GM12891 (cell line): ENCODE measurements around the gene PANK4.

Experiments used
- DNase-seq: peaks from one replicate; pipeline ENCODE4 v3.0.0; 2011; ENCODE audit warnings: low spot score; ENCODE audit not compliant: insufficient read length
- FAIRE-seq: peaks from 2 replicates; lab custom pipeline; 2011; peaks lifted over from hg19 to GRCh38; lab: Jason Lieb, UNC
- PAX5 ChIP-seq: IDR thresholded peaks from 2 replicates; pipeline ENCODE4 v1.6.1; 2011; ENCODE audit warnings: low read length, moderate library complexity, mild to moderate bottlenecking; ENCODE audit not compliant: insufficient read depth, severe bottlenecking
- POLR2A ChIP-seq: IDR thresholded peaks from 2 replicates; pipeline ENCODE4 v1.6.1; 2011; ENCODE audit warnings: low read depth, low read length, control low read depth
- POLR2AphosphoS5 ChIP-seq: IDR thresholded peaks from 2 replicates; pipeline ENCODE4 v1.6.1; 2011; ENCODE audit warnings: low read depth, low read length, control low read depth
- POU2F2 ChIP-seq: IDR thresholded peaks from 2 replicates; pipeline ENCODE4 v1.6.1; 2011; ENCODE audit warnings: low read depth, mild to moderate bottlenecking, control low read depth, low read length, moderate library complexity
- SPI1 ChIP-seq: IDR thresholded peaks from 2 replicates; pipeline ENCODE4 v1.6.1; 2011; ENCODE audit warnings: low read depth, low read length, control low read depth
- TAF1 ChIP-seq: IDR thresholded peaks from 2 replicates; pipeline ENCODE4 v1.6.1; 2011; ENCODE audit warnings: low read depth, low read length, control low read depth

PANK4 gene

GRCh38 chr1:2520206-2520605 is 6.2 kb downstream of the PANK4 start:
- TF ChIP-seq TAF1 (no peak), POLR2A (no peak), POLR2AphosphoS5 (no peak), SPI1 (no peak), POU2F2 (no peak), PAX5 (no peak)
- no peak for DNase-seq
- FAIRE-seq, result no peak

DNA sequence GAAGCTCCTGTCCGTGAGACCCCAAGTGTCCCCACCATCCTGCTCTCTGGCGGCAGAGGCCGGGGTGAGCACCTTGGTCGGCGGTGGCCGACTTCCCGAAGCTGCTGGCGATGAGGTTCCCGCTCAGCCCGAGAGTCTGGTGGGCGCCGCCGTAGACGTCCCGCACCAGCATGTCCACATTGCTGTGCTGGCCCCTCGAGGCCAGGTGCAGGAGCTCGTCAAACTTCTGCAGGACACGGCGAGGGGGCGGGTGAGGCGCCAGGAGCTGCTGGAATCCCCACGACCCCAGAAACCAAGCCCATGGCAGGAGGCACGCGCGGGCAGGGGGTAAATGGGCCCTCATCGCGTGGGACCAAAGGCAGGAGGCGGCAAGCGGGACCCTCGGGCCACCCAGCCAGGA is 6.7 kb downstream of the PANK4 start:
- no peak for DNase-seq
- FAIRE-seq, result no peak

GRCh38 chr1:2519029-2519685 is 7.2 kb downstream of the PANK4 start:
- no peak for TF ChIP-seq POLR2AphosphoS5
- TF ChIP-seq POLR2A, result no peak
- no peak for TF ChIP-seq PAX5
- TF ChIP-seq POU2F2, result no peak
- no peak for TF ChIP-seq SPI1
- TF ChIP-seq TAF1, result no peak
- DNase-seq, result no peak
- no peak for FAIRE-seq

More for the DNA sequence above, 6.7 kb downstream of the PANK4 start:
- TF ChIP-seq PAX5 (no peak), POU2F2 (no peak), TAF1 (no peak), POLR2A (no peak), SPI1 (no peak), POLR2AphosphoS5 (no peak)

GRCh38 chr1:2518528-2518927 is 7.9 kb downstream of the PANK4 start:
- no peak for FAIRE-seq
- TF ChIP-seq POU2F2, result no peak

DNA sequence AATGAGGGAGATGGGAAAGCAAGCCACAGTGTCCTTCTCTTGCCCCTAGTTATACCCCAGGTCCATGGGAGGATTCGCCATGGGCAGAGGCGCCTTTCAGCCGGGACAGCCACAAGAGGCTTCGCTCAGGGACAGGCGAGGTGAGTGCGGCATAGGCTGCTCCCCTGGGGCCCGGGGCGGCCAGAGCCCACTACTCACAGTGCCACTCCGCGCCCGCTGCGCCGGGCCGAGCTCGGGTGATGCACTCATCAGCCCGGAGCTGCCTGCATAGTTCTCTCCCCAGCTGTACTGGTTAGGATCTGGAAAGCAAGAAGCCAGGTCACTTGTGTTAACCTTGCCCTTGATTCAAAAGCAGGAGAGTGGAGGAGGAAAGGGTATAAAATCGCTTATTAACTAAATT is 8.4 kb downstream of the PANK4 start:
- DNase-seq, result no peak
- TF ChIP-seq POU2F2 (no peak), POLR2A (no peak), POLR2AphosphoS5 (no peak), PAX5 (no peak), SPI1 (no peak), TAF1 (no peak)
- no peak for FAIRE-seq

More at GRCh38 chr1:2518528-2518927, 7.9 kb downstream of the PANK4 start:
- no peak for DNase-seq

- FAIRE-seq (no peak), DNase-seq (no peak)
- TF ChIP-seq POLR2A, result no peak
- no peak for TF ChIP-seq POLR2AphosphoS5
- TF ChIP-seq SPI1, result no peak
- TF ChIP-seq PAX5, result no peak
- TF ChIP-seq TAF1, result no peak
- no peak for TF ChIP-seq POU2F2
These were observed 9.4 kb downstream of the PANK4 start for GRCh38 chr1:2516946-2517345.

- FAIRE-seq (no peak), DNase-seq (no peak)
- TF ChIP-seq SPI1 (no peak), PAX5 (no peak), POU2F2 (no peak), TAF1 (no peak), POLR2AphosphoS5 (no peak), POLR2A (no peak)
These were observed 10.3 kb downstream of the PANK4 start for GRCh38 chr1:2516124-2516523.

DNA sequence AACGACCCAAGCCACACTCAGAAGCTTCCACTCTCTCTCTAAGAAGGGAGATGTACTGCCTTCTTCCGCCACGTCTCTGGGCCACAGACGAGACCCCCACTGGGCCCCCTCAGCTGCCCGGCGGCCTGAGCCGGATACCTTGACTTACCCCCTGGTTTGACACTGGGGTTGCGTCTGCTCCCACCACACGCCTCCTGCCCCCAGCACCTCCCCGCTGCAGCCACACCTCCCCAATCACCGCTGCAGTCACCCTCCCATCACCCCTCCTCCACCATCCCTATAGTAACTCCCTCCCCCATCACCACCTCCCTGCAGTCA is 10.7 kb downstream of the PANK4 start:
- TF ChIP-seq TAF1 (no peak), POLR2A (no peak), POU2F2 (no peak), POLR2AphosphoS5 (no peak), PAX5 (no peak), SPI1 (no peak)
- no peak for FAIRE-seq

GRCh38 chr1:2514863-2515762 is 11.3 kb downstream of the PANK4 start:
- no peak for DNase-seq
- TF ChIP-seq POLR2A (no peak), POLR2AphosphoS5 (no peak), SPI1 (no peak), PAX5 (no peak), POU2F2 (no peak), TAF1 (no peak)
- FAIRE-seq, result no peak

More for the DNA sequence above, 10.7 kb downstream of the PANK4 start:
- no peak for DNase-seq
